ENCODE measurements around the gene RASD2.

The RASD2 gene

DNA sequence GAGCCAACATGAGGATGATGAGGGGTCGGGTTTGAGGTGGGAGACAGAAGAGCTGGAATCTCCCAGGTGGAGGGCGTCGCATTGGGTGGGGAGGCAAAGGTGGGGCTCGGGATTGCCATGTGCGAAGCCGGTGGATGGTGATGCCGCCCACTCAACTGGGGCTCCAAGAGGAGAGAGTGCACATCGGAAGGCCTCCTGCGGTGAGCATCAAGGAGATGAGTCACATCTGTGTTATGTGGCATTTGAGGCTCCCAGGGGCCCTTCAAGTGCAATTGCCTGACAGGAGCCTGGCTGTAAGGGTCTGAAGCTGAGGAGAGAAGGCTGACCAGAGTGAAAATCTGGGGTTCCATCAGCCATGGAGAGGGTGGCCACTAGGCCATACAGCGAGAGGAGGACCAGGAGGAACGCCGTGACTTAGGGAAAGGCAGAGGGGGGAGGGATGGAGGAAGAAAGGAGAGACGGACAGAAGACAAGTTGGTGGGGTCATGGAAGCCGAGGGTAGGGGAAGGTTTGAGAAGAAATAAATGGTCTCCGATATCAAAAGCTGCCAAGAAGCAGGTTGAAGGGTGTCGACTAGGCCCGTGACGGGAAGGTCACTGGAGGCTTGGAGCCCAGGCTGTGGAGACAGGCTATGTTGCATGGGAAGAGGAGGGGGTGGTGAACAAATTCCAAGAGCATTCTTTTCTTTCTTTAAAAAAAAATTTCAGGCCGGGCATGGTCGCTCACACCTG is 21.3 kb downstream of the RASD2 start:
- DNase-seq, result no peak

DNA sequence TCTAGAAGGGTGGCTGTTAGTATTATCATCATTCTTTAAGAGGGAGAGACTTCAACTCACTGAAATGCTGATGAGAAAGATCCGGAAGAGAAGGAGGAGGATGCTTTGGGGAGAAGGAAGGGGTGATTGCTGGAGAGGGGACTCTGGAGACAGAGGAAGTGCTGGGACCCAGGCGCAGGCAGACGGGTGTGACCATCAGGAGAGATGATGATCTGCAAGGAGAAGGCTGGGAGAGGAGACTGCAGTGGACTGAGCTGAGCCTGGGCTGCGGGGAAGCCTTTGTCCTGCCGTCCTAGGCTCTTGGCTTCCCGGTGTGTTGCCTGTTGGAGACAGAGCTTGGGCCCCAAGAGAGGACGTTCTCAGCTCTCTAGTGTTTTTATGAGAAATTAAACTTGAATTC is 22.6 kb downstream of the RASD2 start:
- DNase-seq, result no peak

DNA sequence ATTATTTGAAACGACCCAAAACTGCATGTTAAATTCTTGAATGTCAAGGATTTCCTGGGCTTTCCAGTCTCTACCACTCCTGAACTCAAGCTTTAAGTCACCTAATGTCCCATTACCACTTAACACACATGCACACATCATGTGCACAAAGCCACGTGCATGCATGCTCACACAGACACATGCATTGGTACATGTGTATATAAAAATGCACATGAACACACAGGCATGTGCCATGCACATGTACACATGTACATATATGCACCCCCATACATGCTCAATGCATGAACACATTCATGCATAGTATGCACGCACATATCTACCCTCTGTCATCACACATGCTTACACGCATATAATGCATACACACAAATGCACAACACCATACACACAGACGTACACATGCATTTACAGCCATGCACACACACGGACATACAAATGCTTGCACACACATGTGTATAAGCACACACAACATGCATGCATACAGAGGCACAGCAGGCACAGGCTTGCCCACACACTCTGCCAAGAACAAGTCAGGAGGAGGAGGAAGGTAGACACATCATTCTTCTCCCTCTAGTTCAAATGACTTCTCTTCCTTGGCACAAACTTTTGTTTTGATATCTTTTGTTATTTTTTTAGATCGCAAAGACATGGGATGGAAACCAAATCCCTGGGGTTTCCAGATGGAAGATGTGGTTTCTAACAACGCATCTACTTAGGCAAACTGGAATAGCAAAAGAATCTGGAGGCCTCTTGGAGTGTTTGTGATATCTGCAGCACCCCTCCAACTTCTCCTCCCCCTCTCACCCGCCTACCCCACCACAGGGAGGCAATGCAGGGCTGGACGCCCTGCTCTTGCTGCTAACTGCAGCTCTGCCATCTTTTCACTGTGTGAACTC is 24.6 kb downstream of the RASD2 start:
- no peak for DNase-seq

DNA sequence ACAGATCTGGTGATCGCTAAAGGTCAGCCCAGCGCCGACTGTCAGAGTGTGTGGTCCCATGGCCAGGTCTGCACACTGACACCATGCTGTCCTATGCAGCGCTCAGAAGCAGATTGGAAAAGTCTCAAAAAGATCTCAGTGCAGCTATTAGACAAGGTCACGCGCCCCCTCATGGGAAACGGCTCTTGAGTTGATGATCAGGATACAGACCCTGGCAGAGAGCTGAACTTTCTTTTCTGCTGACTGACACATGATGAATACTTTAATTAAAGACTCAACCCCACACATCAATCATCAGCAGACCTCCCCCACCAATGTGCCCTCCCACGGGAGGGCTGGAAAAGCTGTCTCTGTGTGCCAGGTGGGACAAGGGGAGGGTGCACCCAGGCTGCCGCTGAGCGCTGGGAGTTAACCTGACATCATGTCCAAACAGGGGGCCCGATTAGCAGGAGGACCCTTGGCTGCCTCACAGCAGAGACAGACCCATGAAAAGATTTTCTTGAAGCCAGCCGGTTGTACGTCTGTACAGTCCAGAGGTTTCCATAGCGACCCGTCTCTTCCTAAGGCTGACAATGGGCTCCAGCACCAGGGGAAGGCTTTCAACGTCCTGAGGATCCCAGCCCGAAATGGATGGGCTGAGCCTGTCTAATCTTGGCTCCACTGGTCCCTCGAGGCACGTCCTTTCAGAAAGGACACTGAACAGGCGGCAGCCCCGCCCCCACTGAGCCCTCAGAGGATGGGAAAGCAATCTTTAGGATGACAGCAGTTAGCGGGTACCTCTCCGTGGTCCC is 26.9 kb downstream of the RASD2 start:
- DNase-seq, result no peak

DNA sequence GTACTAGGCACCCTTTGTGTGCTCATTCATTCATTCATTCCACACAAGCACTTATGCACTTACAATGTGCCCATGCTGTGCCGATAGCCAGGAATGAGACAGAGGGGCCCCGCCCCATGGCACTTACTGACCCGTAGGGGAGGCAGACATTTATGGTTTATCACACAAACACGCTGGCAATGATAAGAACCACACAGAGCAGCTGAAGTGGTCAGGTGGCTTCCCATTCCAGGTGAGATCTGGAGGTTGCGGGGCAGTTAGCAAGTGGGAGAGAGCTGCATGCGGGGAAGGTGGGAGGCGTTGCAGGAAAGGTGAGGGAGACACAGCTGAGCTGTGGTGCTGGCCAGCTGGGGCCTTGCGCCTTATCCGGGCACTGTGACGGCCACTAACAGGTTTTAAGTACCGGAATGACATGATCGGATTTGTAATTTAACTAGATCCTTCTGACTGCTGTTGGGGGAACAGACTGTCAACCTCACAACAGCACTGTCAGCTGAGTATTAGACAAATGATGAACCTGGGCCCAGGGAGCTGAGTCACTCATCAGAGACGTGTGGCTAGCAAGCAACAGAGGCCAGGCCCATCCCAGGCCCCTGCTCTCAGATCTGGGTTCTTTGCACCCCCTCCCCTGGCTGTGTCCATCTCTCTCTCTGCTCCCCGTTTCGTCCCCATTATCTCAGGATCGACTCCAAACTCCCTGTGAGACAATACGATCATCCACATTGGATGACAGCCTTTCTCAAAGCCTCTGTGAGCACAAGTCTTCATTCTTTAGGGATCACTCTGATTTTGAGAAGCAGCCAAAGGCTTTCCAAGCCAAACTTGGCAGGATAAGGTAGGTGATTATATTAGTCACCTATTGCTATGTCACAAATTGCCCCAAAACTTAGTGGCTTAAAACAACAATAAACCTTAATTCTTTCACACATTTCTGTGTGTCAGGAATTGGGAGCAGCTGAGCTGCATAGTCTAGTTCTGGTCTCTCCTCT is 28.4 kb downstream of the RASD2 start:
- DNase-seq, result no peak

DNA sequence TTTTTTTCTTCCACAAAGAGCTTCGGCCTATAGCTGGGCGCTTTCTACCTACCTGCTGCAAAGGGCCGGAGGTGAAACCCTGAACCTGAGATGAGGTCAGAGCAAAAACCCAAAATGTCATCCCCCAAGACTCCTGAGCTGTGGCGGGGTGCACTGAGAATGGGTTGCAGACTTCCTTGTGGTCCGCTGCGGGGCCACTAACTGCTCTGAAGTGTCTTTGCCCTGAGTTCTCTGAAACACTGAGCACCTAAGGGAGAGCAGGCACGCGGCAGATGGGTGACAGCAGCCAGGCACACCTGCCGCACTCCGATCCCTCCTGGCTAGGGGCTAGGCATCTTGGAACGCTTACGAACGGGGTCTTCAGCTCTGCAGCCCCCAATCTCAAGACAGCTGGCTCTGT is 29.3 kb downstream of the RASD2 start:
- no peak for DNase-seq

DNA sequence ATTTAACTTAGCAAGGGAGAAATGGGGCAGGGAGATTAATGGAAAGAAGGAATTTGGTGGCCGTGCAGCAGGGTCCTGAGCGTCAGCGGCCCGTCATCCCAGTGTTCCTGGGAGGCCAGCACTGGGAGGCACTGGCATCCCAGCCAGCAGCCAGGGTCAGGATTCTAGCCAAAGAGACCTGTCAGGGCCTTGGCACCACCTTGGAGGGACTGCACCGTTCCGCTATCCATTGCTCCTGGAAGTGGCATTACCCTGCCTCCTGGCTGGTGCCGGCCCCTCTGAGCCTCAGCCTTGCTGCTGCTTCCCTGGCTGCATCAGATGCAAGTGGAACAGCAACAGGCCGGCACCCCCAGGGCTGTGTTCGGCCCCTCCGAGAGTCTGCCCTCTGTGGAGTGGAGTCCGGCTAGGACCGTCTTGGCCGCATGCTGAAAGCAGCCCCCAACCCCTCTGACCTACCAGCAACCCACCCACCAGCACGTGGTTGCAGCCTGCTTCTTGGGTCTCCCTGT is 30.1 kb downstream of the RASD2 start:
- DNase-seq, result no peak

DNA sequence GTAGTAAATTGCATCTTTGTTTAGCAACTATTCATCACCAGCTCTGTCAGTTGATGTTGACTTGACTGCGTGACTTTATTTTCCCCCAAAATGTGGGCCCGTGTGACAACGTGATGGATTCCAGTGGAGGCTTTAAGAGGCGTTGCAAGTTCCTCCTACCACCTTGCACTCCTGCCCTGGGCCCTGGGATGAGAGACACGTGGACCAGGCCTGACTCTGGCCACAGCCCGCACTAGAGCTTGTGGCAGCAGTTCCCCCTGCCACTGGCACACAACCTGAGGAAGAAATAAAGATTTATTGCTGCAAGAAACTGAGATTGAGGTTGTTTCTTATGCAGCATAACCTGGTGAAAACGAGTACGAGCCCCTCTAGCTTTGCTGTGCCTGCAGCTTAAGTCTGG is 31.9 kb downstream of the RASD2 start:
- no peak for DNase-seq

DNA sequence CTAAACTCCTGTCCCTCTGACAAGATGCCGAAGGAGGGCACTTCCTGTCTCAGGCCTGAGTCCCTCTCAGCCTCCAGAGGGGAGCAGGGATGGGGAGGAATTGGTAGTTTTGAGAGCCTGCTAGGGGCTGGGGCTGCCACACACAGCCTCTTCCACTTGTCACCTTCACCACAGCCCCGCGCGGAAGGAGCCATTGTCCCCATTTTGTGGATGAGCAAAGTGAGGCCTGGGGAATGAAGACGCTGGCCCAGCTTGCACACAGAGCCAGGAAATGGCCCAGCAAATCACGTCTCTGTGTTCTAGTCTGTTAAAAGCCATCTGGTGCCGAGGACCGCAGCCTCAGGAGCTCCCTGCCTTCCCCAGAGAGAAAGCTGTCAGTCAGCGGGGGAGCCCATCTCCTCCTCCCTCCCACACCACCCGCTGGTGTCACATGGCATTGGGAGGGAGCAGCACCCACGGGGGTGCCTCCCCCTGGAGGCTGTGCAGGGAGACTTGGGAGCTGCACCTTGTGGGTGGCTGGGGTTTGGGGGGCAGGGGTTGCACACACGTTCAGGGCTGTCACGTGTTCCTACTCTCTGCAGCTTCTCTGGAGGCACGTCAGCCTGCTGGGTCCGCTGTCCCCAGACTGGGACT is 34.6 kb downstream of the RASD2 start:
- DNase-seq, result no peak

DNA sequence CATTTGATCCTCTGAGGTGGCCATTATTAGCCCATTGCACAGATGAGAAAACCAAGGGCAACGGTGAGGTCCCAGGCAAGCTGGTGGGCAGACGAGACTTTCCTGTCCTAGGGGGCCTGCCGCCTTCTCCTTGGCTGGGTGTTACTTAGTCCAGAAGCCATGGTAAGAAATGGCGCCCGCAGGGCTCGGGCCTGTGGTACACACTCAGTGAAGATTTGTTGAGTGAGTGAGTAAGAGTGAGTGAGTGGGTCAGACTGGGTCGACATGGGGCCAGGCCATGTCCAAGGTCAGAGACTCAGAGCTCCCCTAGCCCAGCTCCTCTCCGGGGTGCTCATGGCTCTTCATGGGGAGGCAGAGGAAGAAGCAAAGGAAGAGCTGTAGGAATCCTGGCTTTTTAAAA is 36.0 kb downstream of the RASD2 start:
- DNase-seq, result no peak

DNA sequence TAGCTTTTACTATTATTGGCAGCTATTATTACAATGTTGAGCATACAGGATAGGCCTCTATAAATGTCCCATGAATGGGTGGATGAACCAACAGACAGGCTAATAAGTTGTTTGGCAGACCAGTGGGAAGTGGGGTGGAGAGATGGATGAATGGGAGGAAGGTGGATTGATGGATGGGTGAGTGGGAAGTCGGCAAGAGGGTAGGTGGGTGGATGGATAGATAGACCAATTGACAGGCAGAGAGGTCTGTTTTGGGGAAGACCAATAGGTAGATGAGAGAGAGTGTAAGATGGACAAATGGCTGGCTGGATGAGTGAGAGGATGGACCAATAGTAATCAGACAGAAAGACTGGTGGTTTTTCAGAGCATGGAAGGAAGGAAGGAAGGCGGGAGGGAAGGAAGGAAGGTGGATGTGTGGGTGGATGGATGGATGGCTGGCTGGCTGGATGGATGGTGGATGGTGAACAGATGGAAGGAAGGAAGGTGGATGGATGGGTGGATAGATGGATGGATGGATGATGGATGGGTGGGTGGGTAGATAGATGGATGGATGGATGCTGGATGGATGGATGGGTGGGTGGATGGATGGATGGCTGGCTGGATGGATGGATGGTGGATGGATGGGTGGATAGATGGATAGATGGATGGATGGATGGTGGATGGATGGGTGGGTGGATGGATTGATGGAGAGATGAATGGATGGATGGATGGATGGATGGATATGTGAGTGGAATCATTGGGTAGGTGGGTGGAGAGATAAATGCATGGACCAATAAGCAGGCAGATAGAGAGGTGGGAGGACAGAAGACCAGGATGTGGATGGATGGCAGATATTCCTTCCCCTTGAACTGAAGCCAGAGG is 37.4 kb downstream of the RASD2 start:
- no peak for DNase-seq

DNA sequence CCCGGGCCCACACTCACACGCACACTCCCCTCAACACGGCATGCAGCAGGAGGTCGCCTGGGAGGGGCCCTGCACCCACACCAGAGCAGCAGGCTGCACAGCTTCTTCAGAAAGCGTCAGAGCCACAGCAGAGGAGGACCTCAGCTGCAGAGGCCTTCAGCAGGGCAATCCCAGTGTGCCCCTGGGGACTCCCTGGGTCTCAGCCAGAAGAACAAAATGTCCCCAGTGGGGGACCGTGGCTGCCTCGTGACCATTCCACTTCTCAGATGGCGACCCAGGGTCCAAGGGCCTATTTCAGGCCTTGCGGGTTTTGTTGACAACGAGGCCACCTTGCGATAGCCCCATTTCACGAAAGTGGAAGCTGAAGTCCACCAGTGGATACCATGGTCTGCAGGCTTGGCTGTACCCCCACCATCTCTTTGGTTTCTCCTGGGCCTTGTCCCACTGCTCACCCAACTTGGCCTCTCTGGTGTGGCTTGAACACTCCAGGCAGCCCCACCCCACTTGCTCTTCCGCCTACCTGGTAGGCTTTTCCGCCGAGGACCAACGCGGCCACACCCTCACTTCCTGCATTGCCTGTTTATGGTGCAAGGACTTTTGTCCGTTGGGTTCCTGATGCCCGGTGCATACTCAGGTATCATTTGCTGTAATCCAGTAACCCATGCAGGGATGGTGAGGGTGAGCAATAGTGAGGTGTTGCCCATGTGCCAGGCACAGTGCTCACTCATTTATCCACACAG is 38.4 kb downstream of the RASD2 start:
- no peak for DNase-seq

DNA sequence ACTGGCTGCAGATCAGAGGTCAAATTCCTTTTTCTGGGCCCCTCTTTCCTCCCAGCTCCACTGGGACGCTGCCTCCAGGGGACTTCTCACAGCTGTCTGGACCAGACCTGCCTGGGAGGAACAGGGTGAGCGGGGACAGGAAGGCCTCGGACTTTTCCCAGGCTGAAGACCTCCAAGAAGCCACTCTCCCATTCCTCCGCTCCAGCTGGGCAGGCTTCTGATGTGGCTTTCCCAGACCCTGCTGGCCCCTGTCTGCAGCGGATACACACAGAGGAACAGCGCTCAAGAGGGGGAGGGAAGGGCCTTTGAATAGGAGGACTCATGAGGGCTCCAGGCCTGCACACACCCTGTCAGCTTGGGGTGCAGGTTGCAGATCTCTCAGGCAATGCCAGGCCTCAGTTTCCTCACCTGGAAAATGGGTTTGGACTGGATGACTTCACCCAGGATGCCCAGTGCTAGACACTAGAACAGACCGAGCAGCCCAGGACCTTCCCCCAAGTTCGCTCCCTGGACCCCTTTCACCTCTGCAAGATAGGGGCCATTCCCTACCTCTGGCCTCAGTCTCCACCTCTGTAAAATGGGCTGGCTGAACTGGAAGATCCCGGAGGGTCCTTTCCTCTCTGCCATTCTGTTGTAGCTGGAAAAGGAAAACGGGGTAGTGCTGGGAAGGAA is 39.9 kb downstream of the RASD2 start:
- no peak for DNase-seq

DNA sequence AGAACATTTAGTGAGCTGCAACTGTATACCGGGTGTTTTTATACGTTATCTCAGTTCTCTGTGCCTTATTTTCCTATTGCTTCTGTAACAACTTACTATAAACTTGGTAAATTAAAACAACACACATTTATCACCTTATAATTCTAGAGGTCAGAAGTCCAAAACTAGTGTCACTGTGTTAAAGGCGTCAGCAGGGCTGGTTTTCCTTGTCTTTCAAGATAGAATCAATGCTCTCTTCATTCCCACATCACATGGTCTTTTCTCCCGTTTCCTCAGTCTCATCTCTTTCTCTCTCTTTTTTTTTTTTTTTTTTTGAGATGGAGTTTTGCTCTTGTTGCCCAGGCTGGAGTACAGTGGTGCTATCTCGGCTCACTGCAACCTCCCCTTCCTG is 40.4 kb downstream of the RASD2 start:
- no peak for DNase-seq

DNA sequence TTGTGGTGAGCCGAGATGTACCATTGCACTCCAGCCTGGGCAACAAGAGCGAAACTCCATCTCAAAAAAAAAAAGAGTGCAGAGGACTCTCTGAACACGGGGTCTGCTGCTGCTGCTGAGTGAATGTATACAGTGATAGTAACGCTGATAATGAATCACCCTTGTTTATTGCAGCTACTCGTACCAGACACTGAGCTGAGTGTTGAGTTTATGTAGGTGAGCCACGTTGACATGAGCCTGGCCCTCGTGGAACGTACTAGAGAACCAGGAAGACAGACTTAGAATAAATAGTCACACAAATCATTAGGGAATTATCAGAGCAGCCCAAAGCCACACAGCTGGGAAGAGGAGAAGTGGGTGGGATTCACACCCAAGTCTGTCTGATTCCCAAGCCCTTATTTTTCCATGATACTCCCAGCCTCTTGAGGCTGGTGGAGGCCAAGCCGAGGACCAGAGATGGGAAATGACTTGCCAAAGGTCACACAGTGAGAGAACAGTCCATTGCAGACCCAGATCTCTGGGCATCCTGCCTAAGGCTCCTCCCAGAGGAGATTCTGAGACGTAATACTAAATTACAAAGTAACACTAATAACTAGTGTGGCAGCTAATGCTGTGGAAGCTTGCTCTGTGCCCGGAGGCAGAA is 41.7 kb downstream of the RASD2 start:
- no peak for DNase-seq

DNA sequence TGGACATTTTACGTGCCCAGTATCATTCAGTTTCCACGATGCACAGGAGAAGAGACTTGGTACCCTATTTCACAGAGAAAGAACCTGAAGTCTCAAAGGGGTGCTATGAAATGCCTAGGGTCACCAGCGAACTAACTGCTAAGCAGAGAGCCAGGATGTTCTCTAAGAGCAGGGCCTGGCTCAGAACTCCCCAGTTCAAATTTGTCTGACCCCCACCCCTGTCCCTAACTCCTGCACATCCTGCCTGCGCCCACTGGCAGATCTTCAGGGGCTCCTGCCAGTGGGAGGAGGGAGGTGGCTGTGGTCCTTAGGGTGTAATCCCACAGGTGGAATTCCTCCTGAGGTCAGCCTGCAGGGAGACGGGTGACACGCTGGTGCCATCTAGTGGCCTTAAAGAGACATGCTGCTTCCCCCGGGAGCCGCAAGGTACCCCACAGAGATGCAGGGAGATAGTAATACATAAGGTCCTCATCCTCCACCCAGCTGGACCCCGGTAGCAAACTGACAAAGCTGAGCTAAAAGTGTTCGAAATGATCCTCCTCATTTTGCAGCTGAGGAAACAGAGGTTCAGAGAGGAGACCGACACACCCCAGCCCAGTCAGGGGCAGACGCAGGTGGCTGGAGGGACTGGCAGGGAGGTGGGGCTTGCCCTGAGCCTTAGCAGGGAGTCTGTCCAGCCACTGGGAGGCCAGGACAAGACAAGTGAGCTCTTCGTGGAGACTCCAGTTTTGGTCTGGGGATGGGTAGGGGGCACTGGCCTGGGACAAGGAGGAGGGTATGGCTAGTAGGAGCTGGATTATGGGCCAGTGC is 42.4 kb downstream of the RASD2 start:
- DNase-seq, result peak; percentile 82

DNA sequence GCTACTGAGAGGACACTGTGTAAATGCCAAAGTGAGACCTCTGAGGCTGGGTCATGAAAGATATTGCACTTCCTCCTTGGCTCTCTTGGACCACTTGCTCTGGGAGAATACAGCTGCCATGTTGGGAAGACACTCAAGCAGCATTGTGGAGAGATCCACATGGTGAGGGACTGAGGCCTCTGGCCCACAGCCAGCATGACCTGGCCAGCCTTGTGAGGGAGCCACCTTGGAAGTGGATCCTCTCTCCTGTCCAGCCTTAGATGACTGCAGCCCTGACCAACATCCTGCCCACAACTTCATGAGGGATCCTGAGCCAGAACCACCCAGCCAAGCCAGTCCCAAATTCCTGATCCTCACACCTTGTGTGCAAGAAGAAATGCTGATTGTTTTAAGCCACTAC is 46.1 kb downstream of the RASD2 start:
- no peak for DNase-seq

DNA sequence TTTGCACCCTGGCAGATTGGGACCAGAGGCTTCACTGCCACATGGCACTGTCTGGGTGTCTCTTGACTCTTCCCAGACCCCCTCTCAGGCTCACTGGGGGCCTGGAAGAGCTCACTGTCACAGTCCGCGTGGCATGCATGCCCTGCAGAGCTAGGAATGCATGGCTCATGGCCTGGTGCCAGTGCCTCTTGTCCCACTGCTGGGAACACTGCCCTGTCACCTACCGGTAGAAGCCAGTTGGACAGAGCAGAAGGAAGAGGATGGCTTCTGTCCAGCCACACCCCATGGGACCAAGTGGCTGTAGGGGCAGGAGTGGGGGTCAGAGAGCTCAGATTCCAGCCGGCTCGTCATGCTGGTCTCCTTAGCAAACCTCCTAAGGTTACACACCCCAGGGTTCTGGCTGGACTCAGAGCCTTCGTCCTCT is 46.8 kb downstream of the RASD2 start:
- no peak for DNase-seq
